Vagina (tissue), 2 donors: ENCODE data around the gene SIPA1L3.

Experiments
- POLR2A ChIP-seq, 2 donors: fragments of 450-650 bp; IDR thresholded peaks; one replicate each; pipeline ENCODE4 v1.6.1; 2017; ENCODE audit warnings: antibody characterized with exemption in 2 of 2, mild to moderate bottlenecking in 2 of 2, moderate library complexity in 2 of 2
- TF ChIP-seq, protein P1 (sequence below), 3 experiments: fragments of 450-650 bp in 2 of 3; fragments of 200-600 bp in 1 of 3; sonication (generic) in 1 of 3; IDR thresholded peaks; one replicate each; pipeline ENCODE4 v1.5.1; 2017 to 2019; ENCODE audit warnings: antibody characterized with exemption in 3 of 3, mild to moderate bottlenecking in 2 of 3, moderate library complexity in 2 of 3

DNA sequence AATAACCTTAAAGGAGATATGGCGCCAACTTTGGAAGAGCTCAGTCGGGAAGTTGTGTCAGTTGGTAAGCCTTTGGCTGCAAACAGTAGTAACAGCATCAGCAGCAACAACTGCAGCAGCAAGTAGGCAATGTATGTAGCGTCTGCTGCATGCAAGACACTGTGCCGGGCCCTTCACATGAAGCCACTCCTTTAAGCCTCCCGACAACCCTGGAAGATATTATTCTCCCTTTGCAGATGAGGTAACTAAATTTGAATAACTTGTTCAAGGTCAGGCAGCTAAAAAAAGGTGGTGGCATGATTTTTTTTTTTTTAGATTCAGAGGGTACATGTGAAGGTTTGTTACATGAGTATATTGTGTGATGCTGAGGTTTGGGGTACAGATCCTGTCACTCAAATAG, 19.7 kb downstream of the SIPA1L3 start:
- TF ChIP-seq, protein P1, sequence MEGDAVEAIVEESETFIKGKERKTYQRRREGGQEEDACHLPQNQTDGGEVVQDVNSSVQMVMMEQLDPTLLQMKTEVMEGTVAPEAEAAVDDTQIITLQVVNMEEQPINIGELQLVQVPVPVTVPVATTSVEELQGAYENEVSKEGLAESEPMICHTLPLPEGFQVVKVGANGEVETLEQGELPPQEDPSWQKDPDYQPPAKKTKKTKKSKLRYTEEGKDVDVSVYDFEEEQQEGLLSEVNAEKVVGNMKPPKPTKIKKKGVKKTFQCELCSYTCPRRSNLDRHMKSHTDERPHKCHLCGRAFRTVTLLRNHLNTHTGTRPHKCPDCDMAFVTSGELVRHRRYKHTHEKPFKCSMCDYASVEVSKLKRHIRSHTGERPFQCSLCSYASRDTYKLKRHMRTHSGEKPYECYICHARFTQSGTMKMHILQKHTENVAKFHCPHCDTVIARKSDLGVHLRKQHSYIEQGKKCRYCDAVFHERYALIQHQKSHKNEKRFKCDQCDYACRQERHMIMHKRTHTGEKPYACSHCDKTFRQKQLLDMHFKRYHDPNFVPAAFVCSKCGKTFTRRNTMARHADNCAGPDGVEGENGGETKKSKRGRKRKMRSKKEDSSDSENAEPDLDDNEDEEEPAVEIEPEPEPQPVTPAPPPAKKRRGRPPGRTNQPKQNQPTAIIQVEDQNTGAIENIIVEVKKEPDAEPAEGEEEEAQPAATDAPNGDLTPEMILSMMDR (IDR thresholded peaks at IDR 0.05): no peak
- TF ChIP-seq POLR2A (IDR thresholded peaks at IDR 0.05): no peak
